PC-3 (cell line): Measurements from ENCODE around the gene CHRNA5. TPM values are rescaled to one million over a fixed set of nuclear protein-coding genes. Genes with fewer than 3 reads are reported as not detected.

ENCODE experiments used
- ATAC-seq: fragments of 200-7000 bp; cut with Tn5 transposase; 2 replicates; pipeline ENCODE4 v1.9.1; 2020; ENCODE audit warnings: mild to moderate bottlenecking, moderate library complexity
- BruUV-seq: library from RNA; stranded (reverse); fragments of 400-500 nt; replicated peaks from 2 replicates; lab custom pipeline; 2021; lab: Mats Ljungman, UMichigan
- CTCF ChIA-PET: fragments of 300-600 bp; sonication (Branson Sonifier 250); formaldehyde crosslinking; loops from one replicate; lab custom pipeline; 2022; ENCODE audit warnings: antibody characterized with exemption; lab: Charles Lee
- POLR2A ChIA-PET: fragments of 300-600 bp; sonication (Branson Sonifier 250); formaldehyde crosslinking; loops from one replicate; lab custom pipeline; 2022; ENCODE audit warnings: antibody characterized with exemption; ENCODE audit not compliant: unreplicated experiment; lab: Charles Lee
- DNase-seq: peaks from one replicate; pipeline ENCODE4 v3.0.0-alpha.2; 2015
- H2AFZ ChIP-seq: fragments of 300-600 bp; sonication (generic); 2 replicates; pipeline ENCODE4 v1.6.0; 2016; ENCODE audit warnings: antibody characterized with exemption, low read length
- H3F3A ChIP-seq: fragments of 300-600 bp; sonication (generic); one replicate; pipeline ENCODE4 v1.6.0; 2017; ENCODE audit warnings: antibody characterized with exemption, low read length, control low read depth, mild to moderate bottlenecking; ENCODE audit not compliant: unreplicated experiment
- H3K27ac ChIP-seq: fragments of 300-600 bp; sonication (generic); 2 replicates; pipeline ENCODE4 v1.5.1; 2016; ENCODE audit warnings: mild to moderate bottlenecking, low read length
- H3K27me3 ChIP-seq: fragments of 300-600 bp; sonication (generic); 2 replicates; pipeline ENCODE4 v1.6.1; 2016; ENCODE audit warnings: low read length, mixed read lengths
- H3K36me3 ChIP-seq: fragments of 300-600 bp; sonication (generic); 2 replicates; pipeline ENCODE4 v1.6.1; 2016; ENCODE audit warnings: low read depth, mixed run types, low read length, mixed read lengths
- H3K4me1 ChIP-seq: fragments of 300-600 bp; sonication (generic); 2 replicates; pipeline ENCODE4 v1.5.1; 2016; ENCODE audit warnings: low read length; ENCODE audit not compliant: insufficient read depth
- H3K4me2 ChIP-seq: fragments of 300-600 bp; sonication (generic); 2 replicates; pipeline ENCODE4 v1.6.0; 2016; ENCODE audit warnings: low read length
- H3K4me3 ChIP-seq: fragments of 300-600 bp; sonication (generic); 2 replicates; pipeline ENCODE4 v1.5.1; 2016; ENCODE audit warnings: mild to moderate bottlenecking, low read length, mixed read lengths
- H3K79me2 ChIP-seq: fragments of 300-600 bp; sonication (generic); 2 replicates; pipeline ENCODE4 v1.6.1; 2017; ENCODE audit warnings: low read length, mixed read lengths
- H3K9ac ChIP-seq: fragments of 300-600 bp; sonication (generic); 2 replicates; pipeline ENCODE4 v1.6.0; 2016; ENCODE audit warnings: mild to moderate bottlenecking, low read length
- H3K9me2 ChIP-seq: fragments of 300-600 bp; sonication (generic); replicated peaks from 2 replicates; pipeline ENCODE4 v1.6.1; 2016; ENCODE audit warnings: mixed run types, low read length, mixed read lengths
- H3K9me3 ChIP-seq: fragments of 300-600 bp; sonication (generic); 2 replicates; pipeline ENCODE4 v1.6.1; 2016; ENCODE audit warnings: low read length, mixed read lengths
- H4K20me1 ChIP-seq: fragments of 300-600 bp; sonication (generic); 2 replicates; pipeline ENCODE4 v1.6.1; 2016; ENCODE audit warnings: low read length, mixed read lengths
- EZH2 ChIP-seq: fragments of 300-600 bp; sonication (generic); IDR thresholded peaks from one replicate; pipeline ENCODE4 v1.6.1; 2017; ENCODE audit warnings: antibody characterized with exemption, mild to moderate bottlenecking, low read length; ENCODE audit not compliant: unreplicated experiment
- EZH2phosphoT487 ChIP-seq: fragments of 300-600 bp; sonication (generic); IDR thresholded peaks from 2 replicates; pipeline ENCODE4 v1.6.1; 2018; ENCODE audit warnings: mild to moderate bottlenecking, antibody characterized with exemption, low read length, borderline replicate concordance
- intact Hi-C: fragments of 100-400 bp; cut with micrococcal nuclease; formaldehyde crosslinking; loops from 2 replicates; pipeline ENCODE4 v1.9.0; 2023
- total RNA-seq: library from RNA; depleted of rRNA; stranded (reverse); fragments of >200 nt; gene quantifications from 2 replicates; pipeline ENCODE4 v1.2.3, GENCODE V29; 2014
- TF ChIP-seq, protein P1 (sequence below): fragments of 300-600 bp; sonication (generic); conservative IDR thresholded peaks from 2 replicates; pipeline ENCODE4 v1.5.1; 2017; ENCODE audit warnings: antibody characterized with exemption, low read depth, mild to moderate bottlenecking, low read length

Gene CHRNA5
- total RNA-seq, 1 experiment from 2014 or later = 8.4 TPM

DNA sequence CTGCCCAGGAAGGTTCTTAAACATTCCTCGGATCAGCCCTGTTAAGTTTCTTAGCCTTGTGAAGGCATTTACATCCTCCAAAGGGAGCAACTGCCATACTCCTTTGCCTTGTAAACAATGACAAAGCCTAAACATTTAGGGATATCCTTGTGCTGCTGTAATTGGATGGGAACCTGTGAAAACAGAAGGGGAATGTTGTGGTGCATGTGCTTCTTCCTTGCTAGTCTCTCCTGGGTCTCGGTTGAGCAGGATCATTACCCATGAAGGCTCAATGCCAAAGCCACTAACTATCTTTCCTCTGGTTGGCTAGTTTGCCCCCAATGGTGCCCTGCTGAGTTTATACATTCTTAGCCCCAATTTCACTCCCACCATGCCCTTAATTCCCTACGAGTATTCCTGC, 38.1 kb downstream of the CHRNA5 start:
- TF ChIP-seq EZH2phosphoT487 = no peak
- TF ChIP-seq, protein P1, sequence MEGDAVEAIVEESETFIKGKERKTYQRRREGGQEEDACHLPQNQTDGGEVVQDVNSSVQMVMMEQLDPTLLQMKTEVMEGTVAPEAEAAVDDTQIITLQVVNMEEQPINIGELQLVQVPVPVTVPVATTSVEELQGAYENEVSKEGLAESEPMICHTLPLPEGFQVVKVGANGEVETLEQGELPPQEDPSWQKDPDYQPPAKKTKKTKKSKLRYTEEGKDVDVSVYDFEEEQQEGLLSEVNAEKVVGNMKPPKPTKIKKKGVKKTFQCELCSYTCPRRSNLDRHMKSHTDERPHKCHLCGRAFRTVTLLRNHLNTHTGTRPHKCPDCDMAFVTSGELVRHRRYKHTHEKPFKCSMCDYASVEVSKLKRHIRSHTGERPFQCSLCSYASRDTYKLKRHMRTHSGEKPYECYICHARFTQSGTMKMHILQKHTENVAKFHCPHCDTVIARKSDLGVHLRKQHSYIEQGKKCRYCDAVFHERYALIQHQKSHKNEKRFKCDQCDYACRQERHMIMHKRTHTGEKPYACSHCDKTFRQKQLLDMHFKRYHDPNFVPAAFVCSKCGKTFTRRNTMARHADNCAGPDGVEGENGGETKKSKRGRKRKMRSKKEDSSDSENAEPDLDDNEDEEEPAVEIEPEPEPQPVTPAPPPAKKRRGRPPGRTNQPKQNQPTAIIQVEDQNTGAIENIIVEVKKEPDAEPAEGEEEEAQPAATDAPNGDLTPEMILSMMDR = no peak
- TF ChIP-seq EZH2 = no peak
- ATAC-seq (no peak), DNase-seq (no peak)
- Histone ChIP-seq H3K36me3 (no peaks in the 10 kb centered on the region), H3F3A (no peaks in the 10 kb centered on the region), H4K20me1 (no peaks in the 10 kb centered on the region), H3K79me2 (no peaks in the 10 kb centered on the region), H3K9ac (no peak overlapping the region), H3K9me2 (no peaks in the 10 kb centered on the region), H3K27me3 (no peaks in the 10 kb centered on the region), H3K4me1 (no peaks in the 10 kb centered on the region), H3K9me3 (no peaks in the 10 kb centered on the region), H2AFZ (no peak overlapping the region), H3K4me3 (no peak overlapping the region), H3K4me2 (no peak overlapping the region), H3K27ac (no peak overlapping the region)
- intact Hi-C loops = no loop called here
- no TSS peak for BruUV-seq
- ChIA-PET POLR2A (interaction anchor here (0.7 kb wide), 1 partner anchor 53 kb away, joined by 3 read pairs; no protein-coding TSS in a partner anchor), CTCF (no interaction called here)

DNA sequence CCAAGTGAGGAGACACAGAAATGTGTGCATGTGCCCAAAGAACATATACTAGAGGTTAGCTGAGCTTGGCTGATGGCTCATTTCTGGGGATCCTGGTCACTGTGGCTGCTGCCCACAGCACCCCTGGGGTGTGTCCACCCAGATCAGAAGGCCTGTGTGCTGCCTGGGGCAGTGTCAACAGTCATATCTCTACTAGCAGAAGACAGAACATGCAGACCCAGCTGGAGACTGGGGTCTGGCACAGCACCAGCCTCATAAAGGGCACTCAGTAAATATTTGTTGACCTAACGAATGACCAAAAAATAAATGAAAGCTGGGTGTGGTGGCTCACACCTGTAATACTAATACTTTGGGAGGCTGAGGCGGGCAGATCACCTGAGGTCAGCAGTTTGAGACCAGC, 39.1 kb downstream of the CHRNA5 start:
- no peaks in the 10 kb centered on the region for H3K4me1 ChIP-seq
- no TSS peak for BruUV-seq
- H2AFZ ChIP-seq = no peak overlapping the region
- POLR2A ChIA-PET = no interaction called here
- CTCF ChIA-PET = no interaction called here
- H3K9me2 ChIP-seq = no peaks in the 10 kb centered on the region
- H4K20me1 ChIP-seq = no peaks in the 10 kb centered on the region
- TF ChIP-seq EZH2phosphoT487 (no peak), EZH2 (no peak)
- TF ChIP-seq, protein P1 = no peak
- ATAC-seq (no peak), DNase-seq (no peak)
- no peak overlapping the region for H3K4me3 ChIP-seq
- H3K79me2 ChIP-seq = no peaks in the 10 kb centered on the region
- no peaks in the 10 kb centered on the region for H3K36me3 ChIP-seq
- H3F3A ChIP-seq = no peaks in the 10 kb centered on the region
- intact Hi-C loops = no loop called here
- H3K9ac ChIP-seq = no peak overlapping the region
- no peak overlapping the region for H3K4me2 ChIP-seq
- H3K9me3 ChIP-seq = no peaks in the 10 kb centered on the region
- H3K27ac ChIP-seq = no peak overlapping the region
- no peaks in the 10 kb centered on the region for H3K27me3 ChIP-seq

DNA sequence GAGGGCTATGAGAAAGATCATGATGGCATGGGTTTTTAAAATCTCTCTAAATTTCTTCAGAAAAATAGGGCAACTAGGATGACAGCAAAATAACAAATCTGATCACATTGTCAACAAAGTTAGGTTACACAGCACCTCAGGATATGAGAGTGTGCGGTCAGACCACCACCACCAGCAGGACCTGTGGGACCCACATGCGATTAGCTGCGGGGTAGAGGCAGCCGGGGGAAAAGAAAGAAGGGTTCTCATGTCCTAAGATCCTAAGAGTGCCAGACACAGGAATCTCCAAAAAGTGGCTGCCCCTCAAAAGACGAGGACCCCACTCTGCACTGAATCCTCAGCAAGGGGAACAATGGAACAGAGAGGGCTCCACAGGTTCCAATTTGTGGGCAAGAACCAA, 39.9 kb downstream of the CHRNA5 start:
- H2AFZ ChIP-seq = no peak overlapping the region
- no peak for TF ChIP-seq EZH2
- TF ChIP-seq, protein P1 = no peak
- TF ChIP-seq EZH2phosphoT487 = no peak
- no peaks in the 10 kb centered on the region for H3F3A ChIP-seq
- ChIA-PET CTCF (no interaction called here), POLR2A (no interaction called here)
- no peaks in the 10 kb centered on the region for H3K36me3 ChIP-seq
- H3K79me2 ChIP-seq = no peaks in the 10 kb centered on the region
- H3K27me3 ChIP-seq = no peaks in the 10 kb centered on the region
- no TSS peak for BruUV-seq
- no peaks in the 10 kb centered on the region for H4K20me1 ChIP-seq
- DNase-seq (no peak), ATAC-seq (no peak)
- H3K9ac ChIP-seq = no peak overlapping the region
- intact Hi-C loops = no loop called here
- no peaks in the 10 kb centered on the region for H3K9me3 ChIP-seq
- no peak overlapping the region for H3K4me2 ChIP-seq
- no peak overlapping the region for H3K27ac ChIP-seq
- no peak overlapping the region for H3K4me3 ChIP-seq
- no peaks in the 10 kb centered on the region for H3K4me1 ChIP-seq
- no peaks in the 10 kb centered on the region for H3K9me2 ChIP-seq
